ENCODE results near the gene TIMM44. TPM values are rescaled to one million over a fixed set of nuclear protein-coding genes. Genes with fewer than 3 reads are reported as not detected.

The TIMM44 gene
- polyA plus RNA-seq, 1 donor (not counting 4 experiments of a cell fraction or from before 2014, with no cell fraction given), result 34.8 TPM

DNA sequence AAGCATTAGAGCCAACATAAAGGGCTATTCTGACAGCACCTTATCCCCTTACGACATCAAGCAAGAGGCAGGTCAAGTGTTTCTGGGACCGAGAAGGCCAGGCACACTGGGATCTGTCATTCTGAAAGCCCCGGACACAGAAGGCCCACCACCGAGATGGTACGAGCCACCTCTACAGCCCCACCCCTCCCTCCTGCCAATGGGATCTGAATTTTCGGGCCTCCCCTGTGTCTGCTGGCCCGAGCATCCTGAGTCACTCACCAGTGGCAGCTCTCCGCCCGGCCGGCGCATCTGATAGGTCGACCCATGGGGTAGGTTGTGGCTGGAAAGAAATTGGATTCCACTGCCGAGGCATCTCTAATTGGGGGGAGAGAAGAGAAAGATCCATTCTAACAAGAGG, 2.6 kb downstream of the TIMM44 start:
- no peak for TF ChIP-seq EZH2 (IDR thresholded peaks at IDR 0.05; ENCODE audit: low read length)
- TF ChIP-seq, protein P1, sequence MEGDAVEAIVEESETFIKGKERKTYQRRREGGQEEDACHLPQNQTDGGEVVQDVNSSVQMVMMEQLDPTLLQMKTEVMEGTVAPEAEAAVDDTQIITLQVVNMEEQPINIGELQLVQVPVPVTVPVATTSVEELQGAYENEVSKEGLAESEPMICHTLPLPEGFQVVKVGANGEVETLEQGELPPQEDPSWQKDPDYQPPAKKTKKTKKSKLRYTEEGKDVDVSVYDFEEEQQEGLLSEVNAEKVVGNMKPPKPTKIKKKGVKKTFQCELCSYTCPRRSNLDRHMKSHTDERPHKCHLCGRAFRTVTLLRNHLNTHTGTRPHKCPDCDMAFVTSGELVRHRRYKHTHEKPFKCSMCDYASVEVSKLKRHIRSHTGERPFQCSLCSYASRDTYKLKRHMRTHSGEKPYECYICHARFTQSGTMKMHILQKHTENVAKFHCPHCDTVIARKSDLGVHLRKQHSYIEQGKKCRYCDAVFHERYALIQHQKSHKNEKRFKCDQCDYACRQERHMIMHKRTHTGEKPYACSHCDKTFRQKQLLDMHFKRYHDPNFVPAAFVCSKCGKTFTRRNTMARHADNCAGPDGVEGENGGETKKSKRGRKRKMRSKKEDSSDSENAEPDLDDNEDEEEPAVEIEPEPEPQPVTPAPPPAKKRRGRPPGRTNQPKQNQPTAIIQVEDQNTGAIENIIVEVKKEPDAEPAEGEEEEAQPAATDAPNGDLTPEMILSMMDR (optimal IDR thresholded peaks at IDR 0.05 in 1 of 3, IDR thresholded peaks at IDR 0.05 in 1 of 3, conservative IDR thresholded peaks at IDR 0.05 in 1 of 3; ENCODE audit: extremely low read depth in 1 of 3, insufficient read depth in 2 of 3, low read length in 3 of 3), result no peak
- H4K20me1 ChIP-seq (ENCODE audit: control insufficient read depth, extremely low read depth, insufficient read depth, low read length), result no peaks in the 10 kb centered on the region
- no peak overlapping the region for H3K4me3 ChIP-seq (ENCODE audit: control insufficient read depth in 2 of 3, extremely low read depth in 1 of 3, insufficient read depth in 2 of 3, low read depth in 1 of 3, low read length in 3 of 3)
- dilution Hi-C loops (cut with MboI; ENCODE audit: extremely low pct_ligation_motif_present, low sequenced_read_pairs), result no loop called here
- no peak for FAIRE-seq
- peaks cover 15% of the 10 kb centered on the region for H3K4me1 ChIP-seq (ENCODE audit: control insufficient read depth, extremely low read depth, insufficient read depth, low read length)
- H2AFZ ChIP-seq (ENCODE audit: control insufficient read depth, low read length), result no peak overlapping the region
- H3K9me1 ChIP-seq (ENCODE audit: control insufficient read depth, extremely low read depth, insufficient read depth, low read length), result no peaks in the 10 kb centered on the region
- H3K4me2 ChIP-seq (ENCODE audit: control insufficient read depth, extremely low read depth, insufficient read depth, low read depth, low read length), result no peak overlapping the region
- no peak for DNase-seq (ENCODE audit: low read depth, low spot score)
- no peak overlapping the region for H3K9ac ChIP-seq (ENCODE audit: control insufficient read depth, extremely low read depth, insufficient read depth, low read length)
- no peaks in the 10 kb centered on the region for H3K27me3 ChIP-seq (ENCODE audit: control insufficient read depth, extremely low read depth, insufficient read depth, low read length)
- H3K27ac ChIP-seq (ENCODE audit: control insufficient read depth, insufficient read depth, low read length), result no peak overlapping the region
- peaks cover 10 to 27% of the 10 kb centered on the region in 2 experiments for H3K36me3 ChIP-seq (ENCODE audit: control insufficient read depth in 2 of 2, extremely low read depth in 1 of 2, insufficient read depth in 2 of 2, low read length in 2 of 2)
- H3K79me2 ChIP-seq (ENCODE audit: control insufficient read depth, insufficient read depth, low read length), result peaks cover 32% of the 10 kb centered on the region
- H3K9me3 ChIP-seq (ENCODE audit: control insufficient read depth, low read depth, low read length), result no peaks in the 10 kb centered on the region

DNA sequence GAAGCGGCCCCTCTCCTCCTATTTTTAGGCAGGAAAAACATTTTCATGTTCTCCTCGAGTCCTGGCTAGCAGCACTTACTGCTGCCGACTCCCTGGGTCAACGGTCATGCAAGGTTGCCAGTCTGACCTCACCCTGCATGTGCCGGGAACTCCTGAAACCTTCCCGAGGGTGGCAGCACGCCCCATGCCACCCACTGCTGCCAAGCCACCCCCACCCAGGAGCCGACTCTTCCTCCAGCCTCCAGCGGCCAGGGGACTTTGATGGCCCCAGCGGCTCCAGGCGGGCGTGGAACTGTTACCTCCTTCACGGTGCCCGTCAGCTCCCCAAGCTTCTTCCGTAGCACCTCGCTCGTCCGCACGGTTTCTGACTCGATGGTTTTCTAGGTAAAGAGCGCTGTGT, 8.7 kb downstream of the TIMM44 start:
- H3K9me3 ChIP-seq (ENCODE audit: control insufficient read depth, low read depth, low read length), result no peaks in the 10 kb centered on the region
- H3K4me3 ChIP-seq (ENCODE audit: control insufficient read depth in 2 of 3, extremely low read depth in 1 of 3, insufficient read depth in 2 of 3, low read depth in 1 of 3, low read length in 3 of 3), result no peak overlapping the region
- peaks cover 2% of the 10 kb centered on the region for H3K79me2 ChIP-seq (ENCODE audit: control insufficient read depth, insufficient read depth, low read length)
- peaks cover 6% of the 10 kb centered on the region for H3K4me1 ChIP-seq (ENCODE audit: control insufficient read depth, extremely low read depth, insufficient read depth, low read length)
- no peak overlapping the region for H3K27ac ChIP-seq (ENCODE audit: control insufficient read depth, insufficient read depth, low read length)
- no peak overlapping the region for H2AFZ ChIP-seq (ENCODE audit: control insufficient read depth, low read length)
- peaks cover 37 to 41% of the 10 kb centered on the region in 2 experiments for H3K36me3 ChIP-seq (ENCODE audit: control insufficient read depth in 2 of 2, extremely low read depth in 1 of 2, insufficient read depth in 2 of 2, low read length in 2 of 2)
- no peak for DNase-seq (ENCODE audit: low read depth, low spot score)
- no peak for FAIRE-seq
- TF ChIP-seq EZH2 (IDR thresholded peaks at IDR 0.05; ENCODE audit: low read length), result no peak
- TF ChIP-seq, protein P1 (optimal IDR thresholded peaks at IDR 0.05 in 1 of 3, IDR thresholded peaks at IDR 0.05 in 1 of 3, conservative IDR thresholded peaks at IDR 0.05 in 1 of 3; ENCODE audit: extremely low read depth in 1 of 3, insufficient read depth in 2 of 3, low read length in 3 of 3), result no peak
- dilution Hi-C loops (cut with MboI; ENCODE audit: extremely low pct_ligation_motif_present, low sequenced_read_pairs), result no loop called here
- no peaks in the 10 kb centered on the region for H4K20me1 ChIP-seq (ENCODE audit: control insufficient read depth, extremely low read depth, insufficient read depth, low read length)
- no peak overlapping the region for H3K4me2 ChIP-seq (ENCODE audit: control insufficient read depth, extremely low read depth, insufficient read depth, low read depth, low read length)
- no peaks in the 10 kb centered on the region for H3K27me3 ChIP-seq (ENCODE audit: control insufficient read depth, extremely low read depth, insufficient read depth, low read length)
- H3K9ac ChIP-seq (ENCODE audit: control insufficient read depth, extremely low read depth, insufficient read depth, low read length), result no peak overlapping the region
- H3K9me1 ChIP-seq (ENCODE audit: control insufficient read depth, extremely low read depth, insufficient read depth, low read length), result no peaks in the 10 kb centered on the region
